K562 (cell line): ENCODE results near the gene NSUN2. TPM values are rescaled to one million over a fixed set of nuclear protein-coding genes. Genes with fewer than 3 reads are reported as not detected.

Source experiments
- ATAC-seq: fragments of 200-7000 bp; cut with Tn5 transposase; 3 replicates; pipeline ENCODE4 v1.9.1; 2020; ENCODE audit warnings: moderate library complexity
- BruUV-seq: library from RNA; stranded (reverse); fragments of 400-500 nt; replicated peaks from 2 replicates; lab custom pipeline; 2021; lab: Mats Ljungman, UMichigan
- CTCF ChIA-PET: fragments of 300-600 bp; formaldehyde crosslinking; extraction: SDS; loops from one replicate; lab custom pipeline; 2021; ENCODE audit warnings: low intra/inter-chr PET ratio; lab: Yijun Ruan, JAX
- POLR2A ChIA-PET: fragments of 300-600, 350-650 bp; sonication (Branson Sonifier 250); formaldehyde crosslinking; extraction: SDS; loops from one replicate; lab custom pipeline; 2021; ENCODE audit warnings: antibody characterized with exemption, inconsistent platforms; lab: Yijun Ruan, JAX
- DNase-seq, 4 experiments: peaks; one replicate each; pipeline versions ENCODE4 v3.0.0 to v3.0.0-alpha.2; 2011 to 2018; ENCODE audit warnings: low spot score in 3 of 4, mixed read lengths in 3 of 4; ENCODE audit errors: extremely low read depth in 1 of 4
- FAIRE-seq: peaks from 2 replicates; lab custom pipeline; 2011; peaks lifted over from hg19 to GRCh38; lab: Jason Lieb, UNC
- H2AFZ ChIP-seq: 2 replicates; pipeline ENCODE4 v1.6.0; 2011; ENCODE audit warnings: low read depth, low read length, control low read depth, inconsistent platforms
- H3K27ac ChIP-seq: fragments of 200-600 bp; 3 replicates; pipeline ENCODE4 v1.8.0; 2011; ENCODE audit warnings: low read depth, mild to moderate bottlenecking, control low read depth, inconsistent platforms, low read length, moderate library complexity, mixed read lengths; ENCODE audit errors: extremely low read depth
- H3K27me3 ChIP-seq, 2 experiments: fragments of 300-600 bp in 1 of 2; 2 replicates in 1 of 2; 3 replicates in 1 of 2; pipeline versions ENCODE4 v1.6.0 to v1.8.0; 2011; ENCODE audit warnings: inconsistent platforms in 2 of 2, low read length in 2 of 2, mild to moderate bottlenecking in 1 of 2, mixed read lengths in 1 of 2, moderate library complexity in 1 of 2; ENCODE audit not compliant: control insufficient read depth in 2 of 2, insufficient read depth in 2 of 2
- H3K36me3 ChIP-seq: fragments of 300-600 bp; 3 replicates; pipeline ENCODE4 v1.8.0; 2011; ENCODE audit warnings: mild to moderate bottlenecking, low read length, inconsistent platforms; ENCODE audit not compliant: control insufficient read depth, insufficient read depth
- H3K4me1 ChIP-seq, 2 experiments: fragments of 200-600 bp in 1 of 2; replicated peaks in 1 of 2; 2 replicates in 1 of 2; 3 replicates in 1 of 2; pipeline versions ENCODE4 v1.5.1 to v1.8.0; 2011; ENCODE audit warnings: inconsistent platforms in 2 of 2, low read length in 2 of 2, mild to moderate bottlenecking in 1 of 2, mixed read lengths in 1 of 2, moderate library complexity in 1 of 2; ENCODE audit not compliant: control insufficient read depth in 2 of 2, insufficient read depth in 2 of 2
- H3K4me2 ChIP-seq: 2 replicates; pipeline ENCODE4 v1.6.1; 2011; ENCODE audit warnings: low read length, control low read depth, inconsistent platforms, mixed read lengths; ENCODE audit not compliant: insufficient read depth
- H3K4me3 ChIP-seq: fragments of 200-600 bp; sonication (generic), shearing (Covaris generic); 2 replicates; pipeline ENCODE4 v1.5.1; 2016; ENCODE audit warnings: control low read depth, inconsistent platforms
- H3K79me2 ChIP-seq: fragments of 200-600 bp; 3 replicates; pipeline ENCODE4 v1.8.0; 2011; ENCODE audit warnings: low read length, inconsistent platforms; ENCODE audit not compliant: control insufficient read depth, insufficient read depth
- H3K9ac ChIP-seq, 2 experiments: 2 replicates each; pipeline versions ENCODE4 v1.6.0 to v1.6.1; 2011; ENCODE audit warnings: low read depth in 2 of 2, low read length in 2 of 2, control low read depth in 1 of 2, inconsistent platforms in 1 of 2, mild to moderate bottlenecking in 1 of 2, mixed read lengths in 1 of 2; ENCODE audit not compliant: insufficient read depth in 1 of 2
- H3K9me1 ChIP-seq: one replicate; pipeline ENCODE4 v1.6.0; 2011; ENCODE audit warnings: inconsistent platforms, mild to moderate bottlenecking, low read length, moderate library complexity; ENCODE audit not compliant: control insufficient read depth, insufficient read depth
- H3K9me3 ChIP-seq: replicated peaks from 2 replicates; pipeline ENCODE4 v1.5.1; 2011; ENCODE audit warnings: low read depth, low read length, inconsistent platforms; ENCODE audit not compliant: control insufficient read depth, insufficient read depth
- H4K20me1 ChIP-seq: replicated peaks from 2 replicates; pipeline ENCODE4 v1.6.1; 2011; ENCODE audit warnings: low read length, inconsistent platforms, mixed read lengths; ENCODE audit not compliant: control insufficient read depth, insufficient read depth
- ARHGAP35 ChIP-seq: fragments of 450-650 bp; IDR thresholded peaks from 2 replicates; pipeline ENCODE4 v1.6.1; 2018; ENCODE audit not compliant: partially characterized antibody
- CHD2 ChIP-seq: IDR thresholded peaks from 2 replicates; pipeline ENCODE4 v1.6.1; 2011; ENCODE audit warnings: low read depth, low read length
- DIDO1 ChIP-seq: fragments of 450-650 bp; IDR thresholded peaks from 2 replicates; pipeline ENCODE4 v1.6.1; 2016; ENCODE audit warnings: low read depth, missing biosample characterization, missing genetic modification characterization
- ETS2 ChIP-seq: IDR thresholded peaks from 2 replicates; pipeline ENCODE4 v1.6.1; 2016; ENCODE audit warnings: borderline replicate concordance, missing genetic modification characterization, mild to moderate bottlenecking, moderate library complexity, missing compliant biosample characterization; ENCODE audit not compliant: poor library complexity, severe bottlenecking
- EZH2 ChIP-seq: IDR thresholded peaks from 2 replicates; pipeline ENCODE4 v1.6.1; 2012; ENCODE audit warnings: low read depth, mild to moderate bottlenecking, inconsistent platforms, low read length, borderline replicate concordance
- FOXP1 ChIP-seq: sonication (generic); formaldehyde crosslinking; IDR thresholded peaks from 2 replicates; pipeline ENCODE4 v1.8.0; 2022; ENCODE audit warnings: mild to moderate bottlenecking, missing genetic modification reagents
- GTF2A2 ChIP-seq: IDR thresholded peaks from 2 replicates; pipeline ENCODE4 v1.6.1; 2016; ENCODE audit warnings: mild to moderate bottlenecking, missing genetic modification characterization, missing compliant biosample characterization
- GTF2E2 ChIP-seq: fragments of 200-800 bp; sonication (Bioruptor generic); IDR thresholded peaks from 2 replicates; pipeline ENCODE4 v1.6.1; 2016; ENCODE audit warnings: missing genetic modification characterization, missing compliant biosample characterization
- KLF13 ChIP-seq: fragments of 450-650 bp; IDR thresholded peaks from 2 replicates; pipeline ENCODE4 v1.6.1; 2016; ENCODE audit warnings: missing genetic modification characterization, low read depth, mild to moderate bottlenecking, missing compliant biosample characterization, moderate library complexity, borderline replicate concordance
- L3MBTL2 ChIP-seq: fragments of 450-650 bp; IDR thresholded peaks from 2 replicates; pipeline ENCODE4 v1.6.1; 2016; ENCODE audit warnings: mild to moderate bottlenecking, moderate library complexity
- SMAD1 ChIP-seq: fragments of 150-350 bp; IDR thresholded peaks from 2 replicates; pipeline ENCODE4 v1.6.1; 2014; ENCODE audit warnings: low read length, low read depth; ENCODE audit not compliant: partially characterized antibody
- SRSF7 ChIP-seq: fragments of 200-400 bp; formaldehyde crosslinking; optimal IDR thresholded peaks from 2 replicates; pipeline ENCODE3; 2017; ENCODE audit warnings: mild to moderate bottlenecking, low read depth, low read length
- STAG1 ChIP-seq: sonication (generic); formaldehyde crosslinking; IDR thresholded peaks from 2 replicates; pipeline ENCODE4 v1.5.0; 2020; ENCODE audit warnings: missing genetic modification reagents, borderline replicate concordance
- TAF1 ChIP-seq: IDR thresholded peaks from 2 replicates; pipeline ENCODE4 v1.6.1; 2011; ENCODE audit warnings: mild to moderate bottlenecking, low read length, moderate library complexity; ENCODE audit not compliant: insufficient read depth, control insufficient read depth, severe bottlenecking; ENCODE audit errors: extremely low read depth
- XRCC4 ChIP-seq: IDR thresholded peaks from one replicate; pipeline ENCODE4 v1.6.1; 2011; ENCODE audit not compliant: insufficient read depth, insufficient read length; ENCODE audit errors: extremely low read depth
- ZNF253 ChIP-seq: fragments of 250-450 bp; sonication (Bioruptor Pico); conservative IDR thresholded peaks from 2 replicates; pipeline ENCODE4 v1.6.1; 2021; ENCODE audit warnings: mild to moderate bottlenecking
- ZNF277 ChIP-seq: fragments of 250-450 bp; sonication (Bioruptor Pico); IDR thresholded peaks from 2 replicates; pipeline ENCODE4 v1.8.0; 2022; ENCODE audit warnings: inconsistent platforms, mild to moderate bottlenecking, moderate library complexity, borderline replicate concordance
- ZNF282 ChIP-seq: sonication (generic); formaldehyde crosslinking; IDR thresholded peaks from 2 replicates; pipeline ENCODE4 v1.8.1; 2023; ENCODE audit warnings: missing genetic modification reagents
- ZNF431 ChIP-seq: sonication (generic); formaldehyde crosslinking; IDR thresholded peaks from 2 replicates; pipeline ENCODE4 v1.8.0; 2022; ENCODE audit warnings: mild to moderate bottlenecking, missing genetic modification reagents
- WGBS: fragments of 100-300 bp; shearing (Covaris generic); methylation state at CpG from one replicate; pipeline ENCODE4 v1.1.6; 2016; ENCODE audit warnings: low coverage, mixed read lengths; ENCODE audit not compliant: insufficient coverage; ENCODE audit errors: missing lambda C conversion rate; 5-methylcytosine and 5-hydroxymethylcytosine counted together
- in situ Hi-C: fragments of 300-500 bp; cut with MboI; formaldehyde crosslinking; loops from 4 replicates; pipeline ENCODE4 v1.15.0; 2018; ENCODE audit warnings: inconsistent platforms, mixed read lengths
- intact Hi-C: fragments of 100-400 bp; cut with micrococcal nuclease; formaldehyde crosslinking; loops from 2 replicates; pipeline ENCODE4 v1.14.2; 2022
- polyA plus RNA-seq, 8 experiments: library from polyadenylated mRNA; depleted of rRNA in 4 of 8; stranded (reverse) in 5 of 8; unstranded in 3 of 8; fragments of >200 nt; fragmentation: Nextera tagmentation in 2 of 8; fragmentation: Illumina TruSeq in 1 of 8; extraction: Ambion mirVana in 2 of 8; extraction: Trizol in 1 of 8; gene quantifications; 2 replicates each; pipeline versions ENCODE4 v1.2.1 to v1.2.3, GENCODE V29; 2011 to 2014; ENCODE audit warnings: inconsistent platforms in 1 of 8, missing spikeins in 1 of 8
- total RNA-seq, 7 experiments: library from RNA; depleted of rRNA in 6 of 7; stranded (reverse); fragments of >200 nt in 6 of 7; fragmentation: Illumina TruSeq in 2 of 7; extraction: Trizol in 2 of 7; gene quantifications; 2 replicates each; pipeline versions ENCODE4 v1.2.1 to v1.2.3, GENCODE V29; 2011 to 2021; ENCODE audit warnings: low replicate concordance in 1 of 7
- TF ChIP-seq, protein P1 (sequence below): fragments of 250-450 bp; sonication (Bioruptor Pico); IDR thresholded peaks from 2 replicates; pipeline ENCODE4 v1.4.0; 2020; ENCODE audit warnings: mild to moderate bottlenecking, moderate library complexity

The NSUN2 gene
- total and polyA plus RNA-seq, 9 of the 15 experiments (the other 6 are each of a cell fraction or from before 2014, with no cell fraction given): 9.2 to 167 (median 127) TPM

DNA sequence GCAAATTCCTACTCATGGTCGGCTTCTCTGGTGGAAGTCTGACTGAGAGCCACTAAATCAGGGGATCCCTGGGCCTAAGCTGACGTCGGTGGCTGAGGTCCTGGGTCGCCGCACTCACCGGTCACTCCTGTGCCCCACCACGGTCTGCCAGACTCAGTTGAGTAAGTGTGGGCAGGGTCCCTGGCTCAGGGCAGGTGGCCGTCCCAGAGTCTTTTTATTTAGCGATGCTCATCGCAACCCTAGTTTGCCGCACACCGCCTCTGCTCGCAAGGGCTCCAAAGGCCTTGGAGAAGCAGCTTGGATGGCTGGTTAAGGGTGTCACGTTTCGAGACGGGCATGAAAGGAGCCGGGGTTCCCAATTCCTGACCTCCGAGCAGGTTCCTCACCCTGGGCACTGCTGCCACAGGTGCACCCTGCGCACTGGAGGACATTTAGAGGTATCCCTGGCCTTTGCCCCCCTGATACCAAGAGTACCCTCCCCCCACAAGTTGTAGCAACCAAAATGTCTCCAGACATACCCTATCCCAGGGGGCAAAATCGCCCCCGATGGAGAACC is 59.9 kb downstream of the NSUN2 start:
- Histone ChIP-seq H3K4me1 (peaks cover 0 to 4% of the 10 kb centered on the region in 2 experiments; a peak in 1 of 5 replicates), H4K20me1 (0 out of 2 replicates have a peak, but pooled peaks cover 4% of the 10 kb centered on the region), H3K9ac (no peak overlapping the region), H3K9me3 (no peaks in the 10 kb centered on the region), H3K79me2 (no peaks in the 10 kb centered on the region), H3K36me3 (no peaks in the 10 kb centered on the region), H2AFZ (no peak overlapping the region), H3K4me2 (no peak overlapping the region), H3K27ac (no peak overlapping the region), H3K9me1 (no peaks in the 10 kb centered on the region), H3K27me3 (peaks cover 29 to 53% of the 10 kb centered on the region in 2 experiments), H3K4me3 (no peak overlapping the region)
- in situ Hi-C loops (no loop called here), intact Hi-C loops (loop anchor here (10.0 kb wide), 1 partner anchor 268 kb away; no protein-coding TSS in a partner anchor)
- ATAC-seq (no peak; the same call in 2 of the 3 replicates), FAIRE-seq (no peak), DNase-seq (no peak)
- 19% methylated on average over 21 of the region's 21 CpGs for WGBS
- BruUV-seq: no TSS peak
- POLR2A ChIA-PET: no interaction called here
- CTCF ChIA-PET: no interaction called here
- TF ChIP-seq KLF13: no peak
- no peak for TF ChIP-seq ZNF282 (CRISPR knock-in tag)
- no peak for TF ChIP-seq ETS2 (tag)
- TF ChIP-seq GTF2E2 (tag): no peak
- TF ChIP-seq, protein P1, sequence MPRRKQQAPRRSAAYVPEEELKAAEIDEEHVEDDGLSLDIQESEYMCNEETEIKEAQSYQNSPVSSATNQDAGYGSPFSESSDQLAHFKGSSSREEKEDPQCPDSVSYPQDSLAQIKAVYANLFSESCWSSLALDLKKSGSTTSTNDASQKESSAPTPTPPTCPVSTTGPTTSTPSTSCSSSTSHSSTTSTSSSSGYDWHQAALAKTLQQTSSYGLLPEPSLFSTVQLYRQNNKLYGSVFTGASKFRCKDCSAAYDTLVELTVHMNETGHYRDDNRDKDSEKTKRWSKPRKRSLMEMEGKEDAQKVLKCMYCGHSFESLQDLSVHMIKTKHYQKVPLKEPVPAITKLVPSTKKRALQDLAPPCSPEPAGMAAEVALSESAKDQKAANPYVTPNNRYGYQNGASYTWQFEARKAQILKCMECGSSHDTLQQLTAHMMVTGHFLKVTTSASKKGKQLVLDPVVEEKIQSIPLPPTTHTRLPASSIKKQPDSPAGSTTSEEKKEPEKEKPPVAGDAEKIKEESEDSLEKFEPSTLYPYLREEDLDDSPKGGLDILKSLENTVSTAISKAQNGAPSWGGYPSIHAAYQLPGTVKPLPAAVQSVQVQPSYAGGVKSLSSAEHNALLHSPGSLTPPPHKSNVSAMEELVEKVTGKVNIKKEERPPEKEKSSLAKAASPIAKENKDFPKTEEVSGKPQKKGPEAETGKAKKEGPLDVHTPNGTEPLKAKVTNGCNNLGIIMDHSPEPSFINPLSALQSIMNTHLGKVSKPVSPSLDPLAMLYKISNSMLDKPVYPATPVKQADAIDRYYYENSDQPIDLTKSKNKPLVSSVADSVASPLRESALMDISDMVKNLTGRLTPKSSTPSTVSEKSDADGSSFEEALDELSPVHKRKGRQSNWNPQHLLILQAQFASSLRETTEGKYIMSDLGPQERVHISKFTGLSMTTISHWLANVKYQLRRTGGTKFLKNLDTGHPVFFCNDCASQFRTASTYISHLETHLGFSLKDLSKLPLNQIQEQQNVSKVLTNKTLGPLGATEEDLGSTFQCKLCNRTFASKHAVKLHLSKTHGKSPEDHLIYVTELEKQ (CRISPR knock-in tag): no peak
- no peak for TF ChIP-seq ZNF277 (CRISPR knock-in tag)
- no peak for TF ChIP-seq STAG1 (CRISPR knock-in tag)
- TF ChIP-seq SMAD1: no peak
- TF ChIP-seq CHD2: no peak
- TF ChIP-seq ZNF431 (CRISPR knock-in tag): no peak
- TF ChIP-seq XRCC4: no peak
- TF ChIP-seq ZNF253: no peak
- no peak for TF ChIP-seq EZH2
- TF ChIP-seq SRSF7: no peak
- no peak for TF ChIP-seq L3MBTL2
- no peak for TF ChIP-seq FOXP1 (CRISPR knock-in tag)
- TF ChIP-seq DIDO1 (tag): no peak
- TF ChIP-seq GTF2A2 (tag): no peak
- no peak for TF ChIP-seq TAF1
- TF ChIP-seq ARHGAP35: no peak
